ENCODE results near the gene MDFIC.

MDFIC gene

DNA sequence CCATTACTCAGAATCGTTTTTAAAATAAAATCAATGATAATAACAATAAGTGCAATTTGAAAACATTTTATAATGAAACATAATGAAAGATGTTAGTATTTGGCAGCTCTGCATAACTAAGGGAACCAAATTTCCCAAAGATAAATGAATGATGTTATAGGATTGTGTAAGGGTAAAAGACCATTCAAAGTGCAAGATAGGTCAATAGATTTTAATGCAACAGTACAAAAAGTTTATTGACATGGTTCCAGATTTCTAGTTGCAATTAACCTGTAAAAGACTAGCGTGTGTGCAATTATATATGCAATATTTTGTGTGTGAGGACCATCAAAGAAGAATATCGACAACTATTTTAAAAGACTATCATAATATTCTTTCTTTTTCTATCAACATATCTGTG lies 122.3 kb downstream of the MDFIC start:
- DNase-seq = no peak

DNA sequence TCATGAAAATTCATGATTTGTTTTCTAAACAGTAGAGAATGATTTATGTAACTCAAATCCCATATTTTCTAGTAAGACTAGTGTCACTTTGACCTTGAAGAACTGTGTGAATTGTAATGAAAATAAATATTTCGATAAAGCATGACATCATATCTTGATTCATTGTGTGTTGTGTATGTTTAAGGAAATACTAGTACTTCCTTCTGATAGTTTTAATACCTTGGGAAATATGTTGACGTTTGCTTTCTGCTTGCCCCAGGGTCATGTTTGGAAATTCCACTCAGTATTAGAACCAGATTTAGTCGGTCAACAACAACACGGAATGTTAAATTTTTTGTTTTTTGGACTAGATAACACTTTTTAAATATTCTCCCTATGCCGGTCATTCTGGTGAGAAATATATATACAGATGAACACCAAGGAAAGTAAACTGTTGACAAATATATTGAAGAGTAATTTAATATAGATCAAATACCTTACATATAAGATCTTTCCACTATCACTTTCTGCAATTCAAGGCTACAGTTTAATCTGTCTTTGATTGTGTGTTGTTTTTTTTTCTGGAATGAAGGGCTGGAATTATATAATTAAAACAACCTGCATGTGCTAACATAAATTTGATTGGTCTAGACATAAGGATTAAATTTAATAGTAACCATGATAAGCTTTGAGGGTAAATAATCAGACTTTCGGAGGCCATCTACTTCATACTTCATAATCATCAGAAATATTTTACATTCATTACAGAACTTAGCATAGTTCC lies 126.2 kb downstream of the MDFIC start:
- DNase-seq = no peak

DNA sequence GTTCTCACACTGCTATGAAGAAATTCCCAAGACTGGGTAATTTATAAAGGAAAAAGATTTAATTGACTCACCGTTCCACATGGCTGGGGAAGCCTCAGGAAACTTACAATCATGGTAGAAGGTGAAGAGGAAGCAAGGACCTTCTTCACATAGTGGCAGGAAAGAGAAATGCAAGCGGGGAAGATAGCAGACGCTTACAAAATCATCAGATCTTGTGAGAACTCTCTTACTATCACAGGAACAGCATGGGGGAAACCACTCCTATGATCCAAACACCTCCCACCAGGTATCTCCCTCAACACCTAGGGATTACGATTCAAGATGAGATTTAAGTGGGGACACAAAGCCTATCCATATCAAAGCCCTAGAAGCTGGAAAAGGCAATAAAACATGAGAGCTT lies 130.8 kb downstream of the MDFIC start:
- no peak for DNase-seq

DNA sequence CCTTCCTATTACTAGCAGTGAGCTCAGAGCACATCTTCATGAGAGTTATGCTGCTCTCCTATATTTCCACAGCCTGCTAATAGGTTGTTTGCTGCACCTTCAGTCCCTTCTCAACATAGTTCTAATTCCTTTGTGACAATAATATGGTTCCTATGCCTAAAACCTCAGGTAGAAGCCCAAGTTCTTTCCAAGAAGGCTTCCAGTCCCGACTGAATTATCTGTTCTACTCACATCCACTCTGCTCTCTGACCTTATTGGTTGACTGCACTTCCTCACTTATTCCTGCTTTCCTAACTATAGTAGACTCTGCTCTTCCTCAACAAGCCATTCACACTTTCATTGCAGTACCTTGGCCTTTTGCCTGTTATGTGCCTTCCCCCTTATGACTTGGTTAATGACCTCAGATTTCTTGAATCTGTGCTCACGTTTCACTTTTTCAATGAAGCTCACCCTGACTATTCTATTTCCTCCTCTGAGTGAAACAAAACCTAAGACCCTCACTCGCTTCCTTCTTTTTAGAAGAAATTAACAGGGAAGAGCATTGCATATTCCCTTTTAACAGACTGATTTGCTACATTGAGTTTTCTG lies 132.7 kb downstream of the MDFIC start:
- no peak for DNase-seq

DNA sequence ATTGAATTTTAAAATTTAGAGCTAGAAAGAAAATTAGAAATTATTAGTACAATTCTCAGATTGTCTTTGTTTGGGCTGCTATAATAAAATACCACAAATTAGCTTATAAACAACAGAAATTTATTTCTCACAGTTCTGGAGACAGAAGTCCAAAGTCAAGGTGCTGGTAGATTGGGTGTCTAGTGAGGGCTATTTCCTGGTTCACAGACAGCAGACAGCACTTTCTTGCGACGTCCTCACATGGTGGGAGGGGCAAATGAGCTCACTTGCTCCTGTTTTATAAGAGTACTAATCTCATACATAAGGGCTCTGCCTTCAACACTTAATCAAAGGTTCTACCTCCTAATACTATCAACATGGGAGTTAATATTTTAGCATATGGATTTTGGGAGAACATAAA lies 134.1 kb downstream of the MDFIC start:
- DNase-seq = no peak

DNA sequence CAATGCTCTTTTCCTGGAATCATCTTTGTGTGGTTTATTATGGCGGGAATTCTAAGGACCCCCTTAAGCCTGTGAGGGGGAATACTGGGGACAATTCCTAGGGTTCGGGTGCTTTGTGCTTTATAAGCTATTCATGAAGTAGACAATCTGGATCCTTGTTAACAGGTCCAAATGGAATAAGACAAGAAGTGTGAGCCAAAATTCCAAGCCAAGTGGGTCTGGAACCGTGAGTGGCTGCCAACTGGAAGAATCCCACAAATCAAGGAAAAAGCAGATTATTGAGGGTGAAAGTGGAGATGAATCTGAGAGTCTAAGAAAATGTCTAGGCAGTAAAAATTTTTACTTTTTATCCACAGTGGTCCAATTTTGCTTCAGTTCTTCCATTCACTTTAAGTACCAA lies 136.8 kb downstream of the MDFIC start:
- DNase-seq = no peak

DNA sequence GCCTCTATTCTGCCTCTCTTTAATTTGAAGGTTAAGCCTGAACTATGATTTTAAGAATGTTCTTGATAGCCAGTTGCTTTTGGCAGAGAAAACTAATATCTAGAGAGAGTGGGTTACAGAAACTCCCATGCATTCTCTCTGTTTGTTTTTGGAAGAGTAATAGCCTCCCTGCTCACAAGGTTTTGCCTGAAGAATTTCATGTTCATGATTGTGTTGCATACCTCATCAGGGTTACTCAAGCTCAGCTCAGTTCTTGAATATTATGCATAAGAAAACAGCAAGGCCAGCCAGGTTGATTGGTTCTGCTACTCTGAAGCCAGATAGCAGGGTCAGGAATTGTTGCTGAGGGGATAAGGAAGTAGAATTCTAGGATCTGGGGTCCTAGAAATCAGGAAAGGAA lies 137.4 kb downstream of the MDFIC start:
- DNase-seq = no peak

DNA sequence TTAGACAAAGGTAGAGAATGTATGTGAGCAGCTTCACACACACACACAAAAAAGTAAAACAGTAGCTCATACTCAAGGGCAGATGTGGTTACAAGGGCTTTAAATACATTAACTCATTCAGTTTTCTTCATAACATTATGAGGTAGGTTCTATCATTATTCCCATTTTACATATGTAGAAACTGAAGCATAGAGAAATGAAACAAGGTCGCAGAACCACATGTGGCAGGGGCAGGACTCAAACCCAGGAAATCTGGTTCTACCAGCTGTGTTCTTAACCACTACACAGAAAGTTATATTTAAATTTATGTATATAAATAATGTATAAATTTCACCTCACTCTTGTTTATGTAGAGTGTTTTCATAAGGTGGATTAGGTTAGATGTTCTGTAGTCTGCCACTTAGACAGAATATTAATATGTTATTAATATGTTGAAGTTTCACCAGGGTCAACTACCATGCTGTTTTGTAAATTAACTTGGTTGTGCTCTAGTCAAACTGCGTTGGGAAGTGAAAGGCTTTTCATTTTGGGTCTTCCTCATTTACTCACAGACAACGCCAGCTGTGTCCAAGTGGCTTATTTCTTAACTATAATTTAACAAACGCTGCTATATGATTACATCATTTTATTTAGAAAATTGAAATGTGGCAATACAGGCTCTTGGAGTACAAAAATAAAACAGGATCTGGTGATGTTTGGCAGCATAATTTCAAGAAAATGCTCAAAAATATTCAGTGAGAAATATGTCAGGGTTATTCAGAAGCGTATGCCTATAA lies 138.4 kb downstream of the MDFIC start:
- no peak for DNase-seq

DNA sequence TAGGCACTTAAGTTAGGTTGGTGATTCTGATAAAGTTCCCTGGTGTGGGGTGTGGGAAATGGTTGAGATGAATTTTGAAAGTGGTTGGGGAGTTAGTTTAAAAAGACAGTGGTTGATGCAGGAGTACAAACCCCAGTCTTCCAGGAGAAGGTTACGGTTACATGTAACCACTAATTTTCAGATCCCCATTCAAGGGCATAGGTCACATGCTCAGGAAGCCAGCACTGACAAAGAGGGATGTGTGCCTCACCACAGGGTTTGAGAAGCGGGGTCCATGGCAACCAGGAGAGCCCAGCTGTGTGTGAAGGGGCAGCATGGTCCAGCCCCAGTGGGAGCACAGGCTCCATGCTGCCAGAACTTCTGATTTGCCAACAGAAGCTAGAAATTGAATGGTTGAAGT lies 144.2 kb downstream of the MDFIC start:
- DNase-seq = no peak

DNA sequence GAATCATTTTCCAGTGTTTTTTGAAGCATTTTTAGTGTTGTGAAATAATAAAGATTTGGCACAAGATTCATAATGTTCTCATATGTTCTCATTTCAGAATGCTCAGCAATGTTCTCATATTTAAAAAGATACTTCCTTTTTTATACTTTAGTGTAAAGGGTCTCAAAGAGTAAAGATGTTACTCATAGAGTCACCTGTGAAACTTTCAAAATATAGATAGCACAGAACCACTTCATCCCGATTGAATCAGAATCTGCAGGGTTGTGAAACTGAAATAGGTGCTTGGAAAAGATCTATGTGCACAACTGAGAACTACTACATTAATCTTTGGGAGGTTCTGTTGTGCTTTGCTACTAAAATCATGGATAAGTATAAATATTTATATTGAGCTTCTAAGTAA lies 144.7 kb downstream of the MDFIC start:
- no peak for DNase-seq

DNA sequence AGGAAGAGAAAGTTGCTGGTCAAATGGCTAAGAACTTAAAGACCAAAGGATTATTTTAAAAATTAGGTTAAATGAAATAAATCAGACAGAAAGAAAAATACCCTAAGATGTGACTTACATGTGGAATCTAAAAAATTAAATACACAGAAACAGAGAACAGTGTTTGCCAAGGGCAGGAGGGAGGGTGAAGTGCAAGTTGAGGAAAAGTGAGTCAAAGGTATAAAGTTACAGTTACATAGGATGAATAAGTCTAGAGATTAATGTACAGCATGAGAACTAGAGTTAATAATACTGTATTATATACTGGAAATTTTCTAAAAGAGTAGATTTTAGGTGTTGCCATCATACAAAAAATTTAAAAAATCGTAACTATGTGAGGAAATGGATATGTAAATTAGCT lies 146.3 kb downstream of the MDFIC start:
- DNase-seq = no peak

Measured in activated CD4-positive, alpha-beta T cell treated with anti-CD3 and anti-CD28 coated beads for 48 hours (primary cell).